Vagina (tissue), 2 donors: ENCODE measurements around the gene SIDT1.

Experiments
- CTCF ChIP-seq, 3 experiments: fragments of 450-650 bp in 2 of 3; fragments of 200-600 bp in 1 of 3; sonication (generic) in 1 of 3; IDR thresholded peaks; one replicate each; pipeline ENCODE4 v1.5.1; 2017 to 2019; ENCODE audit warnings: antibody characterized with exemption in 3 of 3, mild to moderate bottlenecking in 2 of 3, moderate library complexity in 2 of 3
- POLR2A ChIP-seq, 2 donors: fragments of 450-650 bp; IDR thresholded peaks; one replicate each; pipeline ENCODE4 v1.6.1; 2017; ENCODE audit warnings: antibody characterized with exemption in 2 of 2, mild to moderate bottlenecking in 2 of 2, moderate library complexity in 2 of 2

GRCh38 chr3:113590983-113591382 is 58.6 kb downstream of the SIDT1 start:
- no peak for TF ChIP-seq CTCF (IDR thresholded peaks at IDR 0.05)
- TF ChIP-seq POLR2A (IDR thresholded peaks at IDR 0.05), result no peak
